ENCODE measurements around the gene ASAP2. TPM values are rescaled to one million over a fixed set of nuclear protein-coding genes. Genes with fewer than 3 reads are reported as not detected.

ASAP2 gene
- total RNA-seq, 2 experiments from 2014 or later, result 0.14 to 0.15 TPM

GRCh38 chr2:9269295-9269694 lies 62.7 kb downstream of the ASAP2 start:
- intact Hi-C loops (cut with micrococcal nuclease), result no loop called here
- Mint-ChIP-seq H3K27me3 (ENCODE audit: low read depth) (peaks cover 7% of the 10 kb centered on the region), H3K27ac (no peak overlapping the region), H3K4me1 (ENCODE audit: low read depth) (no peaks in the 10 kb centered on the region), H3K4me3 (no peak overlapping the region), H3K9me3 (no peaks in the 10 kb centered on the region), H3K36me3 (ENCODE audit: low read depth) (no peaks in the 10 kb centered on the region)
- CTCF ChIA-PET, result no interaction called here
- DNase-seq, result no peak

GRCh38 chr2:9269695-9270360 lies 63.2 kb downstream of the ASAP2 start:
- CTCF ChIA-PET, result interaction anchor here (0.7 to 0.8 kb wide), 2 partner anchors 392 to 405 kb away, joined by 3 to 4 read pairs; no protein-coding TSS in a partner anchor
- H3K27ac Mint-ChIP-seq, result no peak overlapping the region

GRCh38 chr2:9271091-9271490 lies 64.5 kb downstream of the ASAP2 start:
- H3K4me1 Mint-ChIP-seq (ENCODE audit: low read depth), result no peaks in the 10 kb centered on the region
- no peaks in the 10 kb centered on the region for H3K36me3 Mint-ChIP-seq (ENCODE audit: low read depth)
- DNase-seq, result no peak
- no peak overlapping the region for H3K27ac Mint-ChIP-seq
- no peaks in the 10 kb centered on the region for H3K9me3 Mint-ChIP-seq
- intact Hi-C loops (cut with micrococcal nuclease), result no loop called here
- no peak overlapping the region for H3K4me3 Mint-ChIP-seq
- H3K27me3 Mint-ChIP-seq (ENCODE audit: low read depth), result peaks cover 5% of the 10 kb centered on the region
- CTCF ChIA-PET, result no interaction called here

More at GRCh38 chr2:9269695-9270360, 63.2 kb downstream of the ASAP2 start:
- Mint-ChIP-seq H3K4me1 (ENCODE audit: low read depth) (no peaks in the 10 kb centered on the region), H3K4me3 (no peak overlapping the region), H3K36me3 (ENCODE audit: low read depth) (no peaks in the 10 kb centered on the region), H3K27me3 (ENCODE audit: low read depth) (peaks cover 5% of the 10 kb centered on the region), H3K9me3 (no peaks in the 10 kb centered on the region)
- intact Hi-C loops (cut with micrococcal nuclease), result no loop called here
- DNase-seq, result no peak

GRCh38 chr2:9271691-9272090 lies 65.1 kb downstream of the ASAP2 start:
- Mint-ChIP-seq H3K36me3 (ENCODE audit: low read depth) (no peaks in the 10 kb centered on the region), H3K4me1 (ENCODE audit: low read depth) (no peaks in the 10 kb centered on the region), H3K4me3 (no peak overlapping the region), H3K27me3 (ENCODE audit: low read depth) (peaks cover 3% of the 10 kb centered on the region), H3K9me3 (no peaks in the 10 kb centered on the region), H3K27ac (no peak overlapping the region)
- CTCF ChIA-PET, result no interaction called here
- intact Hi-C loops (cut with micrococcal nuclease), result no loop called here
- DNase-seq, result no peak

GRCh38 chr2:9273486-9274130 lies 67.0 kb downstream of the ASAP2 start:
- Mint-ChIP-seq H3K27ac (no peak overlapping the region), H3K4me3 (no peak overlapping the region), H3K4me1 (ENCODE audit: low read depth) (no peaks in the 10 kb centered on the region), H3K27me3 (ENCODE audit: low read depth) (peaks cover 3% of the 10 kb centered on the region), H3K36me3 (ENCODE audit: low read depth) (no peaks in the 10 kb centered on the region), H3K9me3 (no peaks in the 10 kb centered on the region)
- CTCF ChIA-PET, result interaction anchor here (0.7 kb wide), 1 partner anchor 120 kb away, joined by 3 read pairs; no protein-coding TSS in a partner anchor
- DNase-seq, result no peak
- intact Hi-C loops (cut with micrococcal nuclease), result no loop called here

GRCh38 chr2:9274701-9275343 lies 68.2 kb downstream of the ASAP2 start:
- CTCF ChIA-PET, result interaction anchor here (1.0 kb wide), 1 partner anchor 14 kb away, joined by 3 read pairs; no protein-coding TSS in a partner anchor
- Mint-ChIP-seq H3K36me3 (ENCODE audit: low read depth) (no peaks in the 10 kb centered on the region), H3K9me3 (no peaks in the 10 kb centered on the region), H3K4me3 (no peak overlapping the region), H3K27ac (no peak overlapping the region), H3K4me1 (ENCODE audit: low read depth) (no peaks in the 10 kb centered on the region), H3K27me3 (ENCODE audit: low read depth) (peaks cover 3% of the 10 kb centered on the region)
- intact Hi-C loops (cut with micrococcal nuclease), result no loop called here
- DNase-seq, result no peak

GRCh38 chr2:9275399-9275798 lies 68.8 kb downstream of the ASAP2 start:
- DNase-seq, result no peak
- Mint-ChIP-seq H3K9me3 (no peaks in the 10 kb centered on the region), H3K36me3 (ENCODE audit: low read depth) (no peaks in the 10 kb centered on the region), H3K27ac (no peak overlapping the region), H3K4me3 (no peak overlapping the region), H3K4me1 (ENCODE audit: low read depth) (no peaks in the 10 kb centered on the region), H3K27me3 (ENCODE audit: low read depth) (peaks cover 3% of the 10 kb centered on the region)
- CTCF ChIA-PET, result interaction anchor here (0.6 to 1.0 kb wide), 2 partner anchors 14 to 1699 kb away, joined by 3 read pairs; no protein-coding TSS in a partner anchor
- intact Hi-C loops (cut with micrococcal nuclease), result no loop called here

- H3K9me3 Mint-ChIP-seq, result no peaks in the 10 kb centered on the region
- no peak overlapping the region for H3K4me3 Mint-ChIP-seq
- H3K36me3 Mint-ChIP-seq (ENCODE audit: low read depth), result no peaks in the 10 kb centered on the region
- peaks cover 3% of the 10 kb centered on the region for H3K27me3 Mint-ChIP-seq (ENCODE audit: low read depth)
- CTCF ChIA-PET, result interaction anchor here (0.6 kb wide), 1 partner anchor 1698 kb away, joined by 3 read pairs; no protein-coding TSS in a partner anchor
- no peak overlapping the region for H3K27ac Mint-ChIP-seq
- DNase-seq, result no peak
- H3K4me1 Mint-ChIP-seq (ENCODE audit: low read depth), result no peaks in the 10 kb centered on the region
- intact Hi-C loops (cut with micrococcal nuclease), result no loop called here
Measured at GRCh38 chr2:9276074-9276473, 69.5 kb downstream of the ASAP2 start.

- no peak for DNase-seq
- Mint-ChIP-seq H3K4me3 (no peak overlapping the region), H3K9me3 (no peaks in the 10 kb centered on the region), H3K27me3 (ENCODE audit: low read depth) (peaks cover 3% of the 10 kb centered on the region), H3K36me3 (ENCODE audit: low read depth) (no peaks in the 10 kb centered on the region), H3K4me1 (ENCODE audit: low read depth) (no peaks in the 10 kb centered on the region), H3K27ac (no peak overlapping the region)
- CTCF ChIA-PET, result no interaction called here
- intact Hi-C loops (cut with micrococcal nuclease), result no loop called here
Measured at GRCh38 chr2:9276901-9277451, 70.4 kb downstream of the ASAP2 start.

GRCh38 chr2:9278439-9278838 lies 71.8 kb downstream of the ASAP2 start:
- Mint-ChIP-seq H3K4me3 (no peak overlapping the region), H3K36me3 (ENCODE audit: low read depth) (no peaks in the 10 kb centered on the region), H3K27me3 (ENCODE audit: low read depth) (peaks cover 3% of the 10 kb centered on the region), H3K4me1 (ENCODE audit: low read depth) (no peaks in the 10 kb centered on the region), H3K9me3 (no peaks in the 10 kb centered on the region), H3K27ac (no peak overlapping the region)
- CTCF ChIA-PET, result no interaction called here
- intact Hi-C loops (cut with micrococcal nuclease), result no loop called here
- DNase-seq, result no peak

- CTCF ChIA-PET, result no interaction called here
- no peak overlapping the region for H3K27ac Mint-ChIP-seq
- H3K27me3 Mint-ChIP-seq (ENCODE audit: low read depth), result no peaks in the 10 kb centered on the region
- no peak for DNase-seq
- H3K4me1 Mint-ChIP-seq (ENCODE audit: low read depth), result no peaks in the 10 kb centered on the region
- H3K4me3 Mint-ChIP-seq, result no peak overlapping the region
- H3K9me3 Mint-ChIP-seq, result no peaks in the 10 kb centered on the region
- H3K36me3 Mint-ChIP-seq (ENCODE audit: low read depth), result no peaks in the 10 kb centered on the region
- intact Hi-C loops (cut with micrococcal nuclease), result no loop called here
Measured at GRCh38 chr2:9279426-9279825, 72.8 kb downstream of the ASAP2 start.

GRCh38 chr2:9280224-9280623 lies 73.6 kb downstream of the ASAP2 start:
- Mint-ChIP-seq H3K27me3 (ENCODE audit: low read depth) (no peaks in the 10 kb centered on the region), H3K4me1 (ENCODE audit: low read depth) (no peaks in the 10 kb centered on the region), H3K36me3 (ENCODE audit: low read depth) (no peaks in the 10 kb centered on the region), H3K9me3 (no peaks in the 10 kb centered on the region), H3K4me3 (no peak overlapping the region), H3K27ac (no peak overlapping the region)
- CTCF ChIA-PET, result no interaction called here
- no peak for DNase-seq
- intact Hi-C loops (cut with micrococcal nuclease), result no loop called here
